Esophagus squamous epithelium (tissue), 4 donors: ENCODE results near the gene PLXNB1.

ENCODE experiments used
- POLR2A ChIP-seq, 4 donors: fragments of 450-650 bp; IDR thresholded peaks; one replicate each; pipeline ENCODE4 v1.6.1; 2017; ENCODE audit warnings: antibody characterized with exemption in 4 of 4, mild to moderate bottlenecking in 4 of 4, moderate library complexity in 3 of 4
- TF ChIP-seq, protein P1 (sequence below), 6 experiments: fragments of 450-650 bp in 4 of 6; fragments of 200-600 bp in 2 of 6; sonication (generic) in 2 of 6; IDR thresholded peaks; one replicate each; pipeline ENCODE4 v1.5.1; 2016 to 2019; ENCODE audit warnings: antibody characterized with exemption in 6 of 6, mild to moderate bottlenecking in 4 of 6, moderate library complexity in 4 of 6

DNA sequence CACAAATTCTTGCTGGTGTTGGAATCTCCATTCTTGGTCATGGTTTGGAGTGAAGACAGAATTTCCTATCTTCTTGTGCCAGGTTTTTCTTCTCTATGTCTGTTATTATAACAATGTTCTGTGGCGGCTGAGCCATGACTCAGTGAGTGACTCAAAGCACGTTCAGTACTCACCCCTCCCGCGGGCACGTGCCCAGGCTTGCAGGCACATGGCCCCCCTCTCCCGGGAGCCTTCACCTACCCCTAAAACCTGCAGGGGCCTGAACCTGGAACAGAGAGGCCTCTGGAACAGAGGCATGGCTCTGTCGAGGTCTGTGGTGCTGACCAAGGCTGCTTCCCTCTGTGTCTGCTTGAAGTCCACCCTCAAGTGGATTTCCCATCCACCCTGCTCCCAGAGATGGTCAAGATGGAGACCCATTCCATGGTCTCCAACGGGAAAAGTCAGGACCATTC is 27.6 kb downstream of the PLXNB1 start:
- TF ChIP-seq, protein P1, sequence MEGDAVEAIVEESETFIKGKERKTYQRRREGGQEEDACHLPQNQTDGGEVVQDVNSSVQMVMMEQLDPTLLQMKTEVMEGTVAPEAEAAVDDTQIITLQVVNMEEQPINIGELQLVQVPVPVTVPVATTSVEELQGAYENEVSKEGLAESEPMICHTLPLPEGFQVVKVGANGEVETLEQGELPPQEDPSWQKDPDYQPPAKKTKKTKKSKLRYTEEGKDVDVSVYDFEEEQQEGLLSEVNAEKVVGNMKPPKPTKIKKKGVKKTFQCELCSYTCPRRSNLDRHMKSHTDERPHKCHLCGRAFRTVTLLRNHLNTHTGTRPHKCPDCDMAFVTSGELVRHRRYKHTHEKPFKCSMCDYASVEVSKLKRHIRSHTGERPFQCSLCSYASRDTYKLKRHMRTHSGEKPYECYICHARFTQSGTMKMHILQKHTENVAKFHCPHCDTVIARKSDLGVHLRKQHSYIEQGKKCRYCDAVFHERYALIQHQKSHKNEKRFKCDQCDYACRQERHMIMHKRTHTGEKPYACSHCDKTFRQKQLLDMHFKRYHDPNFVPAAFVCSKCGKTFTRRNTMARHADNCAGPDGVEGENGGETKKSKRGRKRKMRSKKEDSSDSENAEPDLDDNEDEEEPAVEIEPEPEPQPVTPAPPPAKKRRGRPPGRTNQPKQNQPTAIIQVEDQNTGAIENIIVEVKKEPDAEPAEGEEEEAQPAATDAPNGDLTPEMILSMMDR (IDR thresholded peaks at IDR 0.05): no peak
- TF ChIP-seq POLR2A (IDR thresholded peaks at IDR 0.05): no peak
